Activated CD4-positive, alpha-beta T cell treated with anti-CD3 and anti-CD28 coated beads, Interleukin-10, Interleukin-2, amounts not matched to agents 100 ng/mL and 50 ng/mL, durations not matched to agents 16 hours and 8 hours (primary cell): Measurements from ENCODE around the gene SPATA9.

Experiments used
- DNase-seq: peaks from one replicate; pipeline ENCODE4 v3.0.0-alpha.2; 2020

The SPATA9 gene, protein sequence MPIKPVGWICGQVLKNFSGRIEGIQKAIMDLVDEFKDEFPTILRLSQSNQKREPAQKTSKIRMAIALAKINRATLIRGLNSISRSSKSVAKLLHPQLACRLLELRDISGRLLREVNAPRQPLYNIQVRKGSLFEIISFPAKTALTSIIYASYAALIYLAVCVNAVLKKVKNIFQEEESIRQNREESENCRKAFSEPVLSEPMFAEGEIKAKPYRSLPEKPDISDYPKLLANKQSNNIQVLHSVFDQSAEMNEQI

DNA sequence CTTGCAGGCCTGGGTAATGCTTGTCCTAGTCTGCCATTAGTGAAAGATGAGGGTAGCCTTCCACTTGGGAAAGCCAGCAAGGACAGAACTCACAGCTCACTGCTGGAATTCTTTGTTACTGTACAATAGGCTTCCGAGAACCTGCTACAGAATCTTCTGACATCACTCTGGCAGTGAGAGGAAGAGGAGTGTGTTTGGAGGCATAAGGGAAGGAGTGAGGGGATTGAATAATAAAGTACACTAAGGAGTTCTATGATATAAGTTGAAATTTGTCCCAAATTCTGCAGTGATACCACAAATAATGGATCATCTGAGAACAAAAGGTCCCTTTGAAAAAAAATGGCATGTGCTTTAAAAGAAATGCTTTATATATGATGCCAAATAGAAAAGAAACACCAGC lies at the start of gene SPATA9:
Gene SPATA9, minus strand, starts transcription at position 101 of the 400 bp plus-strand sequence. CDS start 137 bp downstream, outside the sequence.
- no peak for DNase-seq

DNA sequence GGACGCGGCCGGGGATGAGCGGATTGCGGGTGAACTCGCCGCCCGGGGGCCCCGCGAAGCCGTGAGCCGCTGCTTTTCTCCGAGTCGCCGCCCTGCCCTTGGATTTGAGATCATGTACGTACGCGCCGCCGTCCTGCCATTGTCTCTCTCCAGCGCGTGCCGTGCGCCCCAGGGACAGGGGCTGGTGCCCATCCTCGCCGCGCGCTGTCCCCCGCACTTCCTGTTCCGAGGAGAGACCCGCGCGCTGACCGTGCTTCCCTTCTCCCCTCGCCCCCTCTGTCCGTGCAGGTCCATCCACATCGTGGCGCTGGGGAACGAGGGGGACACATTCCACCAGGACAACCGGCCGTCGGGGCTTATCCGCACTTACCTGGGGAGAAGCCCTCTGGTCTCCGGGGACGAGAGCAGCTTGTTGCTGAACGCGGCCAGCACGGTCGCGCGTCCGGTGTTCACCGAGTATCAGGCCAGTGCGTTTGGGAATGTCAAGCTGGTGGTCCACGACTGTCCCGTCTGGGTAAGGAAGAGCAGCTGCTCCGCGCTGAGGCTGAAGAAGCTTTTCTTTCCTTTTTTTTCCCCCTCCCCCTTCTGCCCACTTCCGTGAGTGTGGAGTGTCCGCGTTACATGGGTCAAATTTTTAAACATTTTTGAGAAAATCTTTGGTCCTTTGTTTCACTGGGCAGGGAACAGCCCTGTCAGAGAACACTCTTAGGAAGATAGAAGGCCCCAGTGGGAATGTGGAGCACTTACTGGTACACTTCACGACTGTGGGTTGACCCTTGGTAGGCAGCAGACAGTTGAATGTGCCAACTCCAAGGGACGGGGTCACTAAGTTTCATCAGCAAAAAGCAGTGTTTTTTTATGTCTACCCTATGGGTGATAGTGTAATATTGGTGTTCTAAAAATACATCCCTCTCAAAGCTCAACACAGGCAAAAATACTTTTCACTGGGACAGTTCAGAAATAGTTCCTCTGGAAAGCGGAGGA lies 49.1 kb upstream of the SPATA9 start:
- DNase-seq = peak; percentile 38

DNA sequence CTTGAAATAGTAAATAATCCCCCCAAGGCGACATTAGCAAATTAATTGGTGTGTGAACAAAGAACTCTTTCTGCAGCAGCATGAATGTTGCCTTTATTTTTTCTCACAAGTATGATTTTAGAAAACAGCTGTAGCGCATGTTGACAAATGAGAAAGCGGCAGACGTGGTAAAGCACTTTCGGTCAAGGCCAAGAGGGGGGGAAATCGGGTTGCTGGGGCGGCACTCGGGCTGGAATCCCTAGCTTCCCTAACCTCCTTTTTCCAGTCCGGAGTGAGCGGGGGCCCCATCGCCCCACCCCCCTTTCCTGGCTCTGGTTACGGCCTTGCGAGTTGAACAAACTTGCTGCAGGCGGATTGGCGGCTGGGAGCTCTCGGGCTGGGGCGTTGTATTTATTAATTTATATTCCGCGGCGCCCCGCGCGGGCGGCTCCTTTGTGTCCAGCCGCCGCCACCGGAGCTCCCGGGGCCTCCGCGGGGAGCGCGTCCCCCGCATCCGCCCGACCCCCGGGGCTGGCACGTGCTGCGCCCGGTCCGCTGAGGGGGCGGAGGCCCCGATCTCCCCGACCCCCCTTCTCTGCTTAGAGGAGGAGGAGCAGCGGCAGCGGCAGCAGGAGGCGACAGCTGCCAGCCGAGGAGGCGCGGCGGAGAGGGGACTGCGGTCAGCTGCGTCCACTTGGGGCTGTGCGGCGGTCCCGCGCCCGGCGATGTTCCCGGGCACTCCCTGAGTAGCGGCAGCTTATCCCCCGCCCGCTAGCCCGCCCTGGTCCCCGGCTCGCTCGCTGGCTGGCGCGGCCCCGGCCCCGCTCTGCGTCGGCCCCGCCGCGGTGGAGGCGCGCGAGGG lies 48.2 kb upstream of the SPATA9 start, which contains the start of gene RHOBTB3:
Gene RHOBTB3, plus strand, starts transcription at position 607 of the 841 bp plus-strand sequence. CDS start 347 bp downstream, outside the sequence.
- peak; percentile 21 for DNase-seq

DNA sequence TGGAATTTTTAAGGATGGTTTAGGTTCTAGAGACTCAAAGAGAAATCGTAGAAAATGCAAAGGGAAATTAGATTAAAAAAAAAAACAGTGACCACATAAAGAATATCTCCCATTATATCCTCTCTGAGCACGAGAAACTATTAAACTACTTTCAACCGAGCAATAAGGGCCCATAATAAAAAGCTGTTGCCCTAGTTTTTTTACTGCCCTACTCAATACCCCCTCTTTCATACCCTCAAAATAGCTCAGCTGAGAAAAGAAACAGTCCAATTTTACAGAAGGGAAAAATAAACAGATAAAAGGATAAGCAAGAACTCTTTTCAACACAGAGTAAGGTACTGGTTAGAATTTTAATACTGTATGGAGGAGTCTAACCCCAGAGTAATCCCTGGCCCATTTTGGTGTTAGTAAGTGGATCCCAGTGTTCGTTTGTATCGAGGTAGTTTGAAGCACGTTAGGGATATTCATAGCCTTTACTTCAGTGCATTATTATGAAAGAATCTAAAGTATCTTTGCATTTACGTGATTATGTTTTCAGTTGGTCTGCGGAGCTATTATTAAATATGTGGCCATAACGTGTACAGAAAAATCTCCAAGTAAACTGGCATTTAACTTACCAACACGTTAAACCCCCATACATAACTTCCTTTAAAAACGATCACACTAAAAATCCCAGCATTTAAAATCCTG lies 47.4 kb upstream of the SPATA9 start:
- DNase-seq = no peak

DNA sequence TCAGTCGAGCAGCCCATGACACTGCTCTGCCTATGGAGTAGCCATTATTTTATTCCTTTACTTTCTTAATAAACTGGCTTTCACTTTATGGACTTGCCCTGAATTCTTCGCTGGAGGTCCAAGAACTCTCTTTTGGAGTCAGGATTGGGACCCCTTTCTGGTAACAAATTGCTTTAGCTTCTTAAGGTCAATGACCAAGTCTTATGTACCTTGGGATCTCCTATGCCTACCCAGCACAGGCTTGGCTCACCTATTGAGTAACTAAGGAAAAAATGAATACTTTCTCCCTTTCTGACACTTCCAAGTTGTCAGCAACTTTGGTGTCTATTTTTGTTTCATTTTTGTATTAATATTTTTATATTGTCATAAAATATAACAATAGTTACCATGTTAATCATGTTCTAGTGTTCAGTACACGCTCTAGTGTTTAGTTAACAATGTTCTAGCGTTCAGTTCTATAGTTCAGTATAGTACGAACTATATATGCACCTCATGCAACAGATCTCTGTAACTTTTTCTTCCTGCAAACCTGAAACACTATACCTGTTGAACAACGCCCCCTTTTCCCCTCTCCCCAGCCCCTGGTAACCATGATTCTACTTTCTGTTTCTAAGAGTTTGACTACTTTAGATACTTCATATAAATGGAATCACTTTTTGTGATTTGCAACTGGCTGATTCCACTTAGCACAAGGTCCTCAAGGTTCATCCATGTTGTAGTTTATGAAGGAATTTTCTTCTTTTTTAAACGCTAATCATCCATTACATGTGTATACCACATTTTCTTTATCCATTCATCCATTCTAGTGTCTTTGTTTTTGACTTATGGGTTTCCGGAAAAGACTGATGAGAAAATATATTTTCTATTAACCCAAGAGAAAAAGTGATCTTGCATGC lies 46.6 kb upstream of the SPATA9 start:
- DNase-seq = no peak

DNA sequence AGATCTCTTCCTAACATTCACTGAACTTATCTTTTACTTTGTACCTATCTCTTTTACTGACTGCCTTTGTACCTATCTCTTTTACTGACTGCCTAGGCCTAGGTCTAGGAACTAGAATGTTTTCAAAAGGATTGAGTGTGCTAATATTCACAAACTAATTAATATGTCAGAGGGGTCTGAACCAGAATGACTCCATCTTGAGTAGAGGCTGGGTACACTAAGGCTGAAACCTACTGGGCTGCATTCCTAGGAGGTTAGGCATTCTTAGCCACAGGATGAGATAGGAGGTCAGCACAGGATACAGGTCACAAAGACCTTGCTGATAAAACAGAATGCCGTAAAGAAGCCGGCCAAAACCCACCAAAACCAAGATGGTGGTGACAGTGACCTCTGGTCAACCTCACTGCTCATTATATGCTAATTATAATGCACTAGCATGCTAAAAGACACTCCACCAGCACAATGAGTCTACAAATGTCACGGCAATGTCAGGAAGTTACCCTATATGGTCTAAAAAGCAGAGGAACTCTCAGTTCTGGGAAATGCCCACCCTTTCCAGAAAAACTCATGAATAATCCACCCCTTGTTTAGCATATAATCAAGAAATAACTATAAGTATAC lies 45.8 kb upstream of the SPATA9 start:
- DNase-seq = peak; percentile 15

DNA sequence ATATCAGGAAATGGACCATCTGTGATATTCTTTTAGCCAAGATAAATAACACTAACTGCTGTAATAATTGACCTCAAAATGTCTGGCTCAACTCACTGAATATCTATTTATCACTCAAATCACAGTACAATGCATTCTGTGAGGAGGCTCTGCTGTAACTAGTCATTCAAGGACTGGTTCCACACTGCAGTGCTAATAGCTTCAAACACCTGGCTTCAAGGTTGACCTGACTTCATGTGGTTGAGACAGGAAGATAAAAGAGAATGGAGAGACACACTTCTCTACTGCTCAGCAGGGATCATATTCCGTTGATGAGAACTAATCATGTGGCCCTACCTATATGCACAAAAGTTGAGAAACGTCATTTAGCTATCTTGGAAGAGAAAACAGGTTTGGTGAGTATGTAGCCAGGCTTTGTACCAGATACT lies 45.0 kb upstream of the SPATA9 start:
- no peak for DNase-seq

DNA sequence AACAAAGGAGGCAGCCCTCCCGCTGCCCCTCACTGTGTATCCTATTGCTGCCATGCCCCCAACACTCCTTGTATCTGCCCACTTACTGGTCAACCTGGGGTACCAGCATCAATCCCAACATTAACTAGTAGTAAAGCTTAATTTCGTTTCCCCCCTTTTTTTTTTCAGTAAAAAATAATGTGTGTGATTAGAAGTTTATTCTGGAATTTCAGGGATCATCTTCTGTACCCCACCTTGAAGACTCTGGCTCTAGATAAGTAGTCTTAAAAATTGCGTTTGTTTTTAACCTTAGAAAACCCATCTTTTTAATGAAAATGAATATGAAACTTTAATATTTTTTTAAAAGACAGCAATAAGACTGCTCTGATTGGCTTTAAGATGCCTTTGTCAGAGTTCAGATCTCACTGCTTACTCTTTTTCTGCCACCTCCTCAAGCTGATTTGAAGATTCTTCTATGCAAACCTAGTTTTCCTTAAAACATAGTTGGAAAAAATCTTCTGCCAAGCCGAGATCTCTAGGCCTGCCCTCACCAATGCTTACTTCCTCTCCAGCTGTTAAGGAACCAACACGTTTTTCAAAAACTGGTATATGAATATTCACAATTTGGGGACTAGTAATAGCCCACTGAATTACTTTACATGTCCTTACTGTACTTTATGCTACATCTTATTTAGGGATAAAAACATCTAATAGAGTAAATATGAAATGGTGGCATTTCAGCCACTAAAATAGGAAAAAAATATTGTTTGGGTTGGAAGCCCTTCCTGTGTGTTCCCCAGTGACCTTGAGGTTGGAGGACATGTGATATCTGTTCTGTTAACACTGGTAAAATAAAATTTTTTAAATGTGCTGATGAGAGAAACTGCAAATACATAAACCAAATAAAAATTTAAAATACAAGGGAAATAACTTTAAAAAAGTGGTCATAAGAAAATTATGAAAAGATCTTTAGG lies 44.3 kb upstream of the SPATA9 start:
- DNase-seq = no peak

DNA sequence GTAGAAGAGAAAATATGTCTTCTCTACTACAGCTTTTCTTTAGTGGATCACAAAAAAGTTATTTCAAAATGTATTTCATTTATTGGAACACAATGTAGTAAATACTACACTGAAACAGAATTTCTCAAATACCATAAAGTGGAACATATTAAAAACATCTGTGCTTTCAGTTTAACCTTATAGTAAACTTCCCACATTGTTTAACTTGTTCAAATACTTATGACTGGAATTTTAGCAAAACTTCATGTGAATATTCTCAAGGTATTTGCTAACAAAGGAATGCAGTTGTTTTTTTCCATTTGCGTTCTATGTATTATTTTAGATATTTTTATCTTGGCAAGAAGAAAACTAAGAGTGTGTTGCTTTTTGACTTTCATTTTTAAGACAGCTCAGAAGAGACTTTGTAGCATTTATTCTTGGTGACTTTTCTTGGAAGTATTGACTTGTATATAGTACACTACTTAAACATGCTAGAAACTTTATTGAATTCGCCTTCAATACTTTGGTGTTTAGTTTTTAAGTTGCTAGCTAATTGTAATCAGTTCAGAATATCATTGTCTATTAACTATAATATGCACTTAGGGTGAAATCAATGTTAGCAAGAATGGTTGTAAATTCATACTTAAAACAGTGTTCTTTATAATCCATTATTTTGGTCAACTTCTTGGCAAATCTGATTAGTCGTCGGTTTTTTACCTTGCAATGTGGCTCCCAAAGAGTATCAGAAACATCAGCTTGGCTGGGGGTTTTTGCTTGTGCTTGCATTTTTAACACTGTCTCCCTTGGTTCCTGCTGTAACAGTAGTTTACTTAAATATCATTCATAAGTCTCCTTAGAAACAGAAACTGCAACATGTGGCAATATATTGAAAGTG lies 43.4 kb upstream of the SPATA9 start:
- no peak for DNase-seq

DNA sequence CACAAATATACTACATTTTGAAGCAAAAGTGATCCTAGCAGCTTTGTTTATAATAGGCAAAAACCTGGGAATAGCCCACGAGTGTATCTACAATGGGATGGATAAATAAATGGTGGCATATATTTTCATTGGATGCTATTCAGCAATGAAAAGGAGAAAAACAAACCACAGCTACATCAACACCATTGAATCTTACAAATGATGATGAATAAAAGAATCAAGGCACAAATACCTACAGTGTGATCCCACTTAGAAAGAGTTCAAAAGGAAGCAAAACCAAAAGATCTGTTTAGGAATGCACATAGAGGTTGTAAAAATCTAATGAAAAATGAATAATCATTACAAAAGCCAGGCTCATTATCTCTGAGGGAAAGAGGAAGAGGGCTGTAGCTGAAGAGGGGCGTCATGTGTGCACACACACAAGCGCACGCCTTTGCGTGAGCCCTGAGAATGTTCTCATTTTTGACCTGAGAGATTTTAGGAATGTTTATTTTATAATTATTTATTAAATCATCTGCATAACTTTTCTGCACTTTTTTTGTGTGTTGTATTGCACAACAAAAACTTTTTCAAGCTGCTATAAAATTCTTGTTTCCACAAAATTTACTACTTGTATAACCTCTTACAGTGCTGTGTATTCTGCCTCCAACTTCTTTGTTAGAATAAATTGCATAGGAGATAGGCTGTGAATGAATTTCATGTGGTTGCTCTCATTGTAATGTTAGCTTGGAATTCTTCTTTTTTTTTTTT lies 42.5 kb upstream of the SPATA9 start:
- no peak for DNase-seq

DNA sequence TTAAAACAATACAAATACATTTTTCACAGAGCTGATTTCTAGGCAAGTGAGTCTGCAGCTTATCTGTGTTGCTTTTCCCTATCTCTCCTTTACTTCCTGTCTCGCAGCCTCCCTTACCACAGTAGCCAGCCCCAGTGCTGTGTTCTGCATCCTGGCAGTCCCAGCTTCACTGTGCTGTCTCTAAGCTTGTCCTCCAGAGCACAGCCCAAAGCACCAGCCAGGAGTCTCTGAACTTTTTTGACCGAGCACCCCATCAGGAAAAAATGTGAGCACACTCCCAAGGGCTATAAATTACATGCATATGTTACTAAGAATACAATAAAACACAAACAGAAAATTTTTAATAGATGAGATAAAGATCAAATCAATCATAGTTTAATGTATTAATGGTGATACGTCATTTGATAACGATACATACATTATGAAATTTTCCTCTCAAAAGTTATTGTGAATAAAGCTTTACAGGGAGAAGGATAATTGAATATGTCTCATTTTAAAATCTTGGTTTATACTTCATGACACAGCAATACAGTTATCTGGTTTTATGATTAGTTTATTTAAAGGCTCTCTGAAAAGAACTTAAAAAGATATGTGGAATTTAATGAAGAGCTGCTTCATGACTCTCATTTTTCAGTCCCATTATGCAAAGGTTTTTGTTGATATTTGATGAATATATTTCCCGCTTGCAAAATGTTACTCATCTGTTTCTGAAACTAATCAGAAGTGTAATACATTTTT lies 41.0 kb upstream of the SPATA9 start:
- no peak for DNase-seq

DNA sequence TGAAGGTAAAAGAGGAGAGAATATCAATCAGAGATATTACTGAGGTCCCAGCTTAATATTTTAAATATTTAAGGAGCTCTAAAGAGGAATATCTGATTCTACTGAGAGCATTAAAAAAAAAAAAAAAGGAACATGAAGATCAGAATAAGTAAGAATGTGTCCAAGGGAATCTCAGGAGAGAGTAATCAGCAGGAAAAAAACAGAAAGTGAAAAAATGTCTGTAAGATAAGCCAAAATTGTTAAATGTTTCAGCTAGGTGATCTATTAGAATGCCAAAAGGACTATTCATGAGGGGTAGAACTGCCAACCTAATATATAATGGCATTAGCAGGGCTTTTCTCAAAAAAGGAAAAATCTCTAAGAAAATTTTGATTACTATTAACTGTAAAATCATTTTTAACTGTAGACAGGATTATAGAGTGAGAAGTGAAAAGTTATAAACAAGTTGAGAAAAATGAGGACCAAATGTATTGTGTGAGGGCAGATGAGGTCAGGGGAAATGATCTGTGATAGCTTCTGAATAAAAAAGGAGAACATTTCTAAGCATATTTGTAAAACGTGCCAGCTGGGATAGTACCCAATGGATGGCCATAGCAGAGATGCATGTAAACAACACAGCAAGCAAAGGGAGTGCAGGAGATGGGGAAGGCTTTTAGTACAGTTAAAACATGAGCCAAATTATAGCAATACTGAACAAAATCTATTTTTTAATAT lies 38.9 kb upstream of the SPATA9 start:
- DNase-seq = no peak

DNA sequence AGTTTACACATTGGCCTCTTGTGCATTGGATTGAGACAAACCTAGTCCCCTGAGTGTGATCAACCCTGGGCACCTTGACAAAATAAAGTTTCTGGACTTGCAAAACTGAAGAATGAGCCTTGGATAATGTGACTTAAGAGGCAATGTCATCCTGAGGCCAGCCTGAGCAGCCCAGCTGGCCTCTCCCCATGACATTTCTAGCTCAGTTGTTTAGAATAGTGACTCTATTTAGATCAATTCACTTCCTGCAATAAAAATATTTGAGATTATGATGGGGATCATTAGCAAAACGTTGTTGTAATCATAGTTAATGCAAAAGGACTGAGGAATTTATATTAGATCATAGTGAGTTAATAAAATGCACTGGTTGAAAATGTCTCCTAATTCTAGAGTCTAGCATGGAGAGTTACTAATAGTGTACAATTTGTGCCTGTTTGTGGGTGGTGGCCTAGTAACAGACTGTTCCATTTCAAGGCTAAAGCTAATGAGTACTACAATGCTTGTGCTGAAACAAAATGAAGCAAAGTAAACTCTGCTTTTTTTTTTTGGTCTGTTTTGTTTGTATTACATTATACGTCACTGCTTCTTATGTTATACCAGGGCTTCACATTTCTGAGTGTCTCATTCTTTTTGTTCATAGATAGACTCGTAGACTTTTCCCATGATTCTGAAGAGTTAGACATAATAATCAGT lies 37.4 kb upstream of the SPATA9 start:
- DNase-seq = no peak

DNA sequence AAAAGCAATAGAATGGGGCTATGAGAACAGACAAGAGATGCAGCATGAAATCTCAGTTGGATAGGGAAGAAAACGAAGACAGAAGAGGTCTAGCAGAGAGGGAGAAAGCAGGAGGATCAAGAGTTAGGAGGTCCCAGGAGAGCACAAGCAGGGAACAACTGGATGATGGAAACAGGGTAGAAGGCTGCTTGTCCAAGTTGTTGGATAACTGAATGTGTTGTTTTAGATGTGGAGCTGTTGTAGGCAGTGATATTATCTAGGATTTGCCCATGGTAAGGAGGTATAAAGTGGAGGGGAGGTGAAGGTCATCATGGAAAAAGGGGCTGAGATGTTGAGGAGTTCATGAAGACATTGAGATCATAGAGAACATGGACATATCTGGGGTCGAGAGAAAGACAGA lies 35.9 kb upstream of the SPATA9 start:
- DNase-seq = no peak

DNA sequence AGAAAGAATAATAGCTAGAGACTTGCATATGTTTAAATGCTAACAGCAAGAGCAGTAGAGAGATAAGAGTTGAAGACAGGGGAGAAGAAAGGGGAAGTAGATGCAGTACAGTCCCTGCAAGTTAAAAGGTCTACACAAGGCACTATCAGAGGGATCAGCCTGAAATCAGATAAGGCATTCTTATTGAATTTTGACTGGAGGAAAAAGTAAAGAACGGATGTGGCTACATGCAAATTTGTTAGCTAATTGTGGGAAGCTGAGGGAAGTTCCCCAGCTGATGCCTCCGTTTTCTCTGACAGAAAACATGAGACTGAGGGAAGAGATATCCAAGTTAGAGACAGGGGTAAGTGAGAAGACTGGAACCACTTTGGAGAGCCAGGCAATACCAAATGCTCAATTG lies 35.4 kb upstream of the SPATA9 start:
- DNase-seq = peak; percentile 76

DNA sequence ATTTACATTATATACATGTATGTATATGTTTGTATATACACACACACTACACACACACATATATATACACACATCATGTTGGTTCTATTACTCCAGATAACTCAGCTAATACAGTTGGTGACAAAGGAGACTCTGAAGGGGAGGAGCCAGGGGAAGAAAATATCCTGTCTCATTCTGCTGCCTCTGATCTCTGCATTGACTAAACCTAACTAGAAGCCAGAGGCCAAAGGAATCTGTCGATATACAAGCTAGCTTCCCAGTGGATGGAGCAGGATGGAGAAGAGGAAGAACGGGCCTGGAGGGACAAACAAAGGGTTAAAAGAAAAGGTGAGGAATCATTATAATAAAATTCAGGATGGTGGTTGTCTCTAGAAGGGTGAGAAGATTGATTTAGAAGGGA lies 34.6 kb upstream of the SPATA9 start:
- DNase-seq = no peak
